GM19438 (cell line): Measurements from ENCODE around the gene SGMS1.
"Not testable (repeated sequence)": the region's sequence is repeated elsewhere in the genome, so short reads cannot be mapped to it uniquely, and the experiment has no call there.

Experiments used
- ATAC-seq: cut with Tn5 transposase; IDR thresholded peaks from one replicate; pipeline ENCODE4 v1.9.1; 2021; ENCODE audit warnings: low read depth; ENCODE audit not compliant: unreplicated experiment

SGMS1 gene

DNA sequence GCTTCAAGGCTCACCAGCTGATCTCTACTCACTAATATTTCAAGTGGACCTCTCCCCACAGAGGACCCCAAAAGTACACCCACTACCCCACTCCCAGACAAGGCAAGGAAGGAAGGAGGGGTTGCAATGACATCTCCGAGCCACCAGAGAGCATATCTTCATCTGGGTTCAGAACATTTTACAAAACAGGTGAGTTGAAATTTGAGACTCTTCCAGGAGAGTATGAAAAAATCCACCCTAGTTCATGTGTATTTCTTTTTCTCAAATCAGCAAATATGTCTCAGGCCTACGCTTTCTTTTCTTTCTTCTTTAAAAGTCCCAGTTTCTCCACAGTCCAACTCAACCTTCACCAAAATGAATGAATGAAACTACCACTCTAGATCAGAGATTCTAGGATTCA, 61.9 kb downstream of the SGMS1 start:
- ATAC-seq = no peak

GRCh38 chr10:50561266-50561665, 62.5 kb downstream of the SGMS1 start:
- no peak for ATAC-seq

GRCh38 chr10:50560370-50560769, 63.4 kb downstream of the SGMS1 start:
- no peak for ATAC-seq

DNA sequence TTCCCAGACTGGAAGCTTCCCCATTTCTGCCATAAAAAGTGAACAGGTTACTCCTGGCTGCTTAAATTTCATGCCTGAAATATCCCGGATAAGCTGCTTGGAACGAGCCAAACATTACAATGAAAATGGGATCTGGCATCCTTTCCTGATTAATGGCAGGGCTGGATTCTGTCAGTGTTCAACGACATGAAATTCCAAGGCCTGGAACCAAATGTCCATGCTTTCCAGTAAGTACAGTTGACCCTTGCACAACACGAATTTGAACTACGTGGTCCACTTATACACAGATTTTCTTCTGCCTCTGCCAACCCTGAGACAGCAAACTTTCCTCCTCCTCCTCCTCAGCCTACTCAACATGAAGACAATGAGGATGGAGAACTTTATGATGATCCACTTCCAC, 65.4 kb downstream of the SGMS1 start:
- no peak for ATAC-seq

DNA sequence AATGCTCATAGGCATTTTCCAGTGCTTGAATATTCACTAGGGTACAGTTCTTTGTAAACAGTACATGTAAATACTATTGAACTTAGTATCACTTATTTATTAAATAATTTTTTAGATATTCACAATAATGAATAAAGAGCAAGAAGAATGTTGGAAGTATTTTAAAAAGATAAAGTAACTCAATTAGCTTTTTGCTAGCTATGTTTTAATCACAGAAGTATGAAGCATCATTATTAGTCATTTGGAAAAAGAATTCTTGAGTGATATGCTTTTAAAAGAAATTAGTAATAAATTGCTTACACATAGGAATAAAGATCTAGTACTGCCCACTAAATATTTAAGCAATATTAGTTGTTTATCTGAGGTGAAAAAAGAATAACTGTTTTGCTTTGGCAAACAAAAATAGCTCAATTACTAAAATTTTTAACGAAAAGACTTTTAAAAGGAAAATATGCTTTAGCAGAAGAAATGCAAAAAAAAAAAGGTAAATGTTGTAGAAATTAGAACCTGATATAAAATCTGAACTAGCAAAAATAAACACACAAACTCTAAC, 66.5 kb downstream of the SGMS1 start:
- ATAC-seq = no peak

- ATAC-seq = no peak
These were observed 67.3 kb downstream of the SGMS1 start for GRCh38 chr10:50556237-50557120.

GRCh38 chr10:50554995-50555568, 68.7 kb downstream of the SGMS1 start:
- no peak for ATAC-seq

GRCh38 chr10:50554376-50554994, 69.3 kb downstream of the SGMS1 start:
- no peak for ATAC-seq

DNA sequence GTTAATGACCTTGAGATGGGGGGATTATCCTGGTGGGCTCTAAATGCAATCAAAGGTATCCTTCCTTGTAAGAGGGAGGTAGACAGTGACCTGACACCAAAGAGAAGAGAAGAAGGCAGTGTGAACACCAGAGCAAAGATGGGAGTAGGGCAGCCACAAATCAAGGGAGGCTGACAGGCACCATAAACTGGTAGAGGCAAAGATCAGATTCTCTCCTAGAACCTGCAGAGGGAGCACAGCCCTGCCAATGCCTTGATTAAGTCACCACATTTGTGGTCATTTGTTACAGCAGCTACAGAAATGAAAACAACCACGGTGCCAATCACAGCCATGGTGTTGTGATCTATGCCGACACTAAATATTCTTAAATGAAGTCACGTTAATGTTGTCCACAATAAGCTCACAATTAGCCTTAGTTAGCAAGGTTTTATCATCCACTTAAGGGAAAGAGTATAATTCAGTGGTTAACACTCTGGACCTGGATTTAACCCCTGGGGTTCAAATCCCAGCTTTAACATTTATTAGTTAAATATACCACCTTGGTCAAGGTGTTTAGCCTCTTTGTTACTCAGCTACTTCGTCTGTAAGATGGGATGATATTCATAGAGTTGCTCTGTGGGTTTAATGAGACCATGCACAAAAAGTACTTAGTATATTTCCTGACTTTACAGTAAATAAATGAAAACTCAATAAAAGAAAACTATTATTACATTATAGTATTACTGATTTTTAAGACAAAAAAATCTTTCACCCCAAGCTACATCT, 70.8 kb downstream of the SGMS1 start:
- ATAC-seq = no peak

GRCh38 chr10:50552308-50552707, 71.4 kb downstream of the SGMS1 start:
- ATAC-seq = no peak

DNA sequence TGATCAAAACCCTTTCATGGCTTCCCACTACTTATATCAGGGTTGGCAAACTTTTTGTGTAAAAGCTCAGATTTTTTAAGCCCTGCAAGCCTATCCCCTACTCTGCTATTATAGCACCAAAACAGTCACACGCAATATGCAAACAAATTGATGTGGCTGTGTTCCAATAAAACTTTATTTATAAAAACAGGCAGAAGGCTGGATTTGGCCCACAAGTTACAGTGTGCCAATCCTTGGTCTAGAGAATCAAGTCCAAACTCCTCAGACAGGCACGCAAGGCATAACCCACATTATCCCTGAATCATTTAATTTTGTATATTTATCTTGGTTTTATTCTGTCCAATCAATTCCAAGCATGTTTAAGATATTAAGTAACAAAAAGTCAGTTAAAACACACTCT, 71.9 kb downstream of the SGMS1 start:
- ATAC-seq = no peak

DNA sequence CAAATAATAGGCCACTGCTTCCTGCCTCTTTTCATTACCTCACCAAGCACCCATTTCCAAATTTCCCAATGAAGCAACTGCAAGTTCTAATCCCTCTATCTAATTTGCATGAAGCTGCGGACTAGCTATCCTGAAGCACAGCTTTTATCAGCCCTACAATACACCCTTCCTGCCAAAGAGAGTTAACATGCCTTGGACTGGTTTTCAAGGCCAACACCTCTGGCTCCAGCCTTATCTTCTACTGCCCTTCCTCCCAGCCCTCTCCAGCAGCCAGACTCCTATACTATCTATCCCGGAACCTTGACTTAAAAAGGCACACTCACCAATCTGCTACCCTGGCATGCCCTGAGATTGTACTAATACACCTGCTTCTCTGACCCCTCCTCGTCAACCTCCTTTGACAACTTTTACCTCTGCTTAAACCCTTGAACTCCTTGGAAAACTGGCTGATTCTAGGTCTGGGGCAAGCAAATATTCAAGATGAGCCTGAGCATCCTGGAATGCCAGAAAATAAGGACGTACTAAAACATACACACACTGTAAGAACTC, 73.4 kb downstream of the SGMS1 start:
- ATAC-seq = no peak

DNA sequence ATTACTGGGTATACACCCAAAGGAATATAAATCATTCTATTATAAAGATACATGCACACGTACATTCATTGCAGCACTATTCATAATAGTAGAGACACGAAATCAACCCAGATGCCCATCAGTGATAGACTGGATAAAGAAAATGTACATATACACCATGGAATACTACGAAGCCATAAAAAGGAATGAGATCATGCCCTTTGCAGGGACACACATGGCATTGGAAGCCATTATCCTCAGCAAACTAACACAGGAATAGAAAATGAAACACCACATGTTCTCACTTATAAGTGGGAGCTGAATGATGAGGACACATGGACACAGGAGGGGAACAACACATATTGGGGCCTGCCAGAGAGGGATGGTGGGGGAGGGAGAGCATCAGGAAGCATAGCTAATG, 74.6 kb downstream of the SGMS1 start:
- ATAC-seq = not testable (repeated sequence)

DNA sequence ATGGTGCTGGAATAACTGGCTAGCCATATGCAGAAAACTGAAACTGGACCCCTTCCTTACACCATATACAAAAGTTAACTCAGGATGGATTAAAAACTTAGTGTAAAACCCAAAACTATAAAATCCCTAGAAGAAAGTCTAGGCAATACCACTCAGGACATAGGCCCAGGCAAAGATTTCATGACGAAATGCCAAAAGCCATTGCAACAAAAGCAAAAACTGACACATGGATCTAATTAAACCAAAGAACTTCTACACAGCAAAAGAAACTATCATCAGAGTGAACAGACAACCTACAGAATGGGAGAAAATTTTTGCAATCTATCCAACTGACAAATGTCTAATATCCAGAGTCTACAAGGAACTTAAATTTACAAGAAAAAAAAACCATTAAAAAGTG, 75.3 kb downstream of the SGMS1 start:
- not testable (repeated sequence) for ATAC-seq

DNA sequence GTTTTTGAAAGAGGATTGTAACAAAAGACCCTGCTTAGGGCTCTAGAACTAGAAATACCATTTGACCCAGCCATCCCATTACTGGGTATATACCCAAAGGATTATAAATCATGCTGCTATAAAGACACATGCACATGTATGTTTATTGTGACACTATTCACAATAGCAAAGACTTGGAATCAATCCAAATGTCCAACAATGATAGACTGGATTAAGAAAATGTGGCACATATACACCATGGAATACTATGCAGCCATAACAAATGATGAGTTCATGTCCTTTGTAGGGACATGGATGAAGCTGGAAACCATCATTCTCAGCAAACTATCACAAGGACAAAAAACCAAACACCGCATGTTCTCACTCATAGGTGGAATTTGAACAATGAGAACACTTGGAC, 77.5 kb downstream of the SGMS1 start:
- not testable (repeated sequence) for ATAC-seq

GRCh38 chr10:50545846-50546245, 77.9 kb downstream of the SGMS1 start:
- ATAC-seq = no peak

DNA sequence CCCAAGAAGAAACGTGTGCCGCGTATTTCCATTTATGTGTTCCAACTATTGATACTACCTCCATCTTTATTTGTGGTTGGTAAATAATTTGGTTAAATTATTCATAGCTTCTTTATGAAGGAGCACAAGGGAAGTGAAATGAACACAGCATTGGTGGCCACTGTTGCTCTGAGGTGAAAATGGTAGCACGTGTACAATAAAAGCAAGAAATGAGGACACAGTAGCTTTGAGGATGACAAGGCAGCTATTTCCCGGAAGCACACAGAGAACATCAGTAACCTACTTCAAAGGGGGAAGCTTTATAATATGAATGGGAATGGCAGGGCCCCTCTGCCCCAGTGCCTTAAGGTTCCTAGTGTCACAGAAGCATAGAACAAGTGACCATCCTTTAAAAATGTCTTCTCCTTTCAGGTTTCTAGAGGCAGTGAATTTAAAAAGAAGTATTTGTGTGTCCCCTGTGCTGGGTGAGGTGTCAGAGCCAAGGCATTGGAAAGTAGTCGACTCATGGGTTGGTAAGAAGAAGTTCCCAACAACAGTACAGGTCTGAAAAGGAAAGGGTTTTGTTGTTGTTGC, 78.8 kb downstream of the SGMS1 start:
- no peak for ATAC-seq

- no peak for ATAC-seq
These were observed 79.5 kb downstream of the SGMS1 start for GRCh38 chr10:50544095-50544856.

DNA sequence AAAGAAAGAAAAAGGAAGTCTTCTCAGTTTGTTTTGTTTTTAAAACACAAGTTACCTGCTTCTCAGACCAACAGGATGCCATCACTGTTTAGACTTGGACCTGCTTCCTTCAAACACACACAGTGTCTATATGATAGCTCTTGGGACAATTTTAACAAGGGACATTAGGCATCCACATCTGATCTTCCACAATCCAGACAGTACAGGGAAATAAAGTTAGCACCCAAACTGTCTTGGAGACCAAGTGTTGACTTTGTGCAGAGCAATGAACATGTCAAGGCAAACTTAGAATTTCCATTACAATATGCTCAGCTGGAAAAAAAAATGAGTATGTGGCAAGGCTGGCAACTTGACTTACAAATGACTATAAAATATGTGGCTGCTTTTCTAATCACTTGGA, 80.9 kb downstream of the SGMS1 start:
- no peak for ATAC-seq
